HCEC 1CT (cell line): ENCODE results near the gene RERE.

ENCODE experiments used
- DNase-seq: peaks from one replicate; pipeline ENCODE4 v3.0.0-alpha.2; 2017

Gene RERE

DNA sequence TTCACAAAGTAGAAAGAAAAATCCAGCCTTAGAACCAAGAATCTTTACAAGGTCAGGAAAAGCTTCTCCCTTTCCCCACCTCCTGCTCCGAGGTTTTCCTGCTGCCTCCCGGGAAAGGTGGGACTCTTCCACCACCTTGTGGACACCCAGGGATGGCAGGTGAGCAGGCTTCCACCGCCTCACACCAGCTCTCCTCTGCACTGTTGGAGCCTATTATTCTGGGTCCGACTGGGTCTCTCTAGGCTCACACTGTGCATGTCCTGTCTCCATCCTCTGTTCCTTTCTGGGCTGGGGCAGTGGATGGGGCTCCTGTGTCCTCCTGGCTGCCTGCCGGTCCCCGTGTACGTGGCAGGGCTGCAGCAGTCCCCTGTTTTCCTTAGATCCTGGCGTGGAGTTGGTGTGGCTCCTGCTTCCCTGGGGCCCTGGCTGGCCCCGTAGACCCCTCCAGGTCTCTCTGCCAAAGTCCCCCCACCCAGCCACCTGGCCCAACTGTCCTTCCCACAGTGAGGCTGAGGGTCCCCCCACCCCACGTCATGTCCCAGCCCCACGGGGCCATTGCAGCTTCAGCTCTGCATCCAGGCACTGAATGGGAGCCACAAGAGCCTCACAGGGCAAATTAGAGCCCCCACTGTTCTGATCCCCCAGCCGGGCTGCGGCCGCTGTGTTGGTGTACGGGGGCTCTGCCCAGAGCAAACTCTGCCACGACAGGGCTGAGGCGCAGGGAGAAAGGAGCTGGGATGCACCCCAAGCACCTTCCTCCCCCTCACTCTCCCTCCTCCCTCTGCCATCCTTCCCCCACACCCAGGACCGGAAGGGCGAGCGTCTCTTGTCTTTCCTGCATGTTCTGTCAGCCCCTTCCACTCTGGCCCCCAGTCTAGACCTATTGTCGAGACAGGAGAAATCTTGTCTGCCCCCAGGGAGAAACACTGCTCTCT is 502.8 kb downstream of the RERE start:
- DNase-seq = peak; percentile 74

DNA sequence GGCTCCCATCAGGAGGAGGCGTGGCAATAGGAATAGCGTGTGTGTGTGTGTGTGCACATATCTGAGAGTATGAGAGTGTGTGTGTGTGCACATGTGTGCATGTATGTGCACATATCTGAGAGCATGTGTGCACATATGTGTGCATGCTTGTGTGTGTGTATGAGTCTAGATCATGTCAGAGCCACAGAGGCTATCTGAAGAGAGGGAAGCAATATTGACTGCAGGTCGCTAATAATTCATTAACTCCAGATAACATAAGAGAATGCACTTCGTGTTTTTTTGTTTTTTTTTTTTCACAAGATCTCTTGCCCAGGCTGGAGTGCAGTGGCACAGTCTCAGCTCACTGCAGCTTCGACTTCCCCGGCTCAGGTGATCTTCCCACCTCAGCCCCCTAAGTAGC is 504.2 kb downstream of the RERE start:
- DNase-seq = no peak

DNA sequence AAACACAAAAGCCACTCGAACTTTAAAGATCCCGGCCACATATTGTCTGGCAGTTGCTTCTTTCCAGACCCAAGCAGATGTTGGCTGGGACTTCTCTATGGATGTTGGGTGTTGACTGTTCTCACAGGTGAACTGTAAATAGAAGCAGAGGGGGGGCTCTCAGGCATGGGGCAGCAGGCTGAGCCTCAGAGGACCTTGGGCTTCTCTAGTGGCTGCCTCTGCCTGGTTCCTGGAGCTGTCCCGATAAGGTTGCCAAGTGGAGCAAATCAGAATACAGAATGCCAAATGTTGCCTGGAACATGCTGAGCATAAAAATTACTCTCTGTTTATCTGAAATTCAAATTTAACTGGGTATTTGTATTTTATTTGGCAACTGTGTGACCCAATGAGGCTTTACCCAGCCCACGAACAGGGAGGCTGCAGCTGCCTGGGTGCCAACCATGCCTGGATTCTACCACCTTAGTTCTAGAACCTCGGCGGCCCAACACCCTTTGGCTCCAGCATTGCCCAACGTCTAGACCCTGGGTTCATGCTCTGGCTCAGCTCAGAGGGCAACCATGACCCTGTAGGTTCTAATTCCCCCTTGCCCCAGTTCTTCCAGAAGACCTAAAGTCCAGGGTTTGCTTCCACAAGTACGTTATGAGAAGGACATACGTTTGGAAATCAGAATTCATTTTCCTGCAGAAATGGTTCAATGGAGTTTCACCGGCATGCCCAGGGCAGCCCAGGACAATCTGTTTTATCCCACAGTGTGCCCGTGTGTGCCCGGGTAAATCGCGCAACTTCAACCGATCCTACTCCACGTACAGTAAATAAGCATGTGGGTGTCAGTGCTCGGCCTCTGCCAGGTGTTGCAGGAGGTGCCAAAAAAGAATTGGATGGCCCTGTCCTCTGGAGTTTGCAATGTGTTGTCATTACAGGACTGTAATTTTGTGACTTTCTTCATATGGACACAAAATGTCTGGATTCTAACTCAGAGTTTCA is 504.9 kb downstream of the RERE start:
- DNase-seq = no peak

DNA sequence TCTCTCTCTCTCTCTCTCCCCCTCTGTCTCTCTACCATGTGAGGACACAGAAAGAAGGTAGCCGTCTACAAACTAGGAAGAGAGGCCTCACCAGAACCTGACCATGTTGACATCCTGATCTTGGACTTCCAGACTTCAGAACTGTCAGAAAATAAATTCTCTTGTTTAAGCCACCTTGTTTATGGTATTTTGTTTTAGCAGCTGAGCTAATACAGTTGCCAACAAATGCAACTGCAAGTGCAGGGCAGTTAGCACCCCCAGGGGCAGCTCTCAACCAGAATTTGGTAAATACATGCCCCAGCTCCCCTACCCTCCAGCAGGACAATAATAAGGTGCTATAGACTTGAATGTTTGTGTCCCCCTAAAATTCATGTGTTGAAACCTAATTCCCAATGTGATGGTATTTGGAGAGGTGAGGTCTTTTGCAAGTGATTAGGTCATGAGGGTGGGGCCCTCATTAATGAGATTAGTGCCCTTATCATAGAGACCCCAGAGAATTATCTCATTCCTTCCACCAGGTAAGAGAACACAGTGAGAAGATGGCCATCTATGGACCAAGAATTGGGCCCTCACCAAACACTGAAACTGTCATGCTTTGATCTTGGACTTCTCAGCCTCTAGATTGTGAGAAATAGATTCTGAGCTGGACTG is 506.2 kb downstream of the RERE start:
- no peak for DNase-seq

DNA sequence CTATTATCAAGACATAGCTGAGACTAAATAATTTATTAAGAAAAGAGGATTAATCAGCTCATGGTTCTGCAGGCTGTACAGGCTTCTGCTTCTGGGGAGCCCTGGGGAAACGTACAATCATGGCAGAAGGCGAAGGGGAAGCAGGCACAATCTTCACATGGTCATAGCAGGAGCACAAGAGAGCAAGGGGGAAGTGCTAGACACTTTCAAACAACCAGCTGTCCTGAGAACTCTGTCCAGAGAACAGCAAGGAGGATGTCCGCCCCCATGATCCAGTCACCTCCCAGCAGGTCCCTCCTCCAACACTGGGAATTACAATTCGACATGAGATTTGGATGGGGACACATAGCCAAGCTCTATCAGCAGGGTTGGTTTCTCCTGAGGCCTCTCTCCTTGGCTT is 509.8 kb downstream of the RERE start:
- DNase-seq = no peak

DNA sequence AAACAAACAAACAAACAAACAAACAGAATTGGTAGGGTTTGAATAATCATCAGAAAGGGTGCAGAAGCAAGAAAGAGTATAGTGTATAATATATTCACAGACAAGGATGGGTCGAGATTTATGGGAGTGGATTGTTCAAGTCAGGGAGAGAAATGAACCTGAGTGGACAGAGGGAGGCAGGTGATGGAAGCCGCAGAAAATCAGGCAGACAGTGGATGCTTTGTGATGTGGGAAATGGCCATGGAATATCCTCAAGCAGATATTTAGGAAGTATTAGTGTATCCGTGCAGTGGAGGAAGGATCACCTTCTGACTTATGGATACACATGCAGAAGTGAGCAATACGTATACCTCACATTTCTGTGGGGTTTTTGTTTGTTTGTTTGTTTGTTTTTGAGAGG is 513.6 kb downstream of the RERE start:
- no peak for DNase-seq

DNA sequence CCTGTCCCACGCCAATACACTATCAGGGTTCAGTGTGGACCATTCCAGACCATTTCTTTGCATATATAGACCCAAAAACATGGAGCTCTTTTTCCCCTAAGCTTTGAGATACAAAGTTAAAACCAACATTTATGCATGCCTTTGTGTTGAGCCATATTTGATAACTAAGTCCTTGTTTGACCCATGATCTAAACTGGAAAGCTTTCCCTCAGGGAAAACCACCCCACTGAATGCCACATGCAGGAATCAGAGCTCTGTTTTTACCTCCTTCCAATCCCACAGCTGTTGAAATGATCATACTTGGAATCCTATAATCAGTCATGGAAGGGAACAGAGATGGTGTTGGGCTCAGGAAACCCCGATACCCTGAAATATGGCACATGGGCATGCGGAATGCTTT is 514.3 kb downstream of the RERE start:
- peak; percentile 37 for DNase-seq
